Right cardiac atrium (tissue), 5 donors: Measurements from ENCODE around the gene ACSS1. TPM values are rescaled to one million over a fixed set of nuclear protein-coding genes. Genes with fewer than 3 reads are reported as not detected.

ENCODE experiments used
- ATAC-seq, 2 donors: fragments of 200-7000 bp; cut with Tn5 transposase; one replicate each; pipeline versions ENCODE4 v1.8.0 to v1.9.1; 2020; ENCODE audit warnings: moderate library complexity in 2 of 2, mild to moderate bottlenecking in 1 of 2
- DNase-seq, 3 donors: peaks; one replicate each; pipeline ENCODE4 v3.0.0-alpha.2; 2020
- H3K27ac ChIP-seq: one replicate; pipeline ENCODE4 v1.5.1; 2013; ENCODE audit warnings: mild to moderate bottlenecking, low read length, control low read depth, moderate library complexity
- H3K27me3 ChIP-seq: one replicate; pipeline ENCODE4 v1.6.1; 2013; ENCODE audit not compliant: control insufficient read depth, insufficient read depth
- H3K4me1 ChIP-seq: one replicate; pipeline ENCODE4 v1.6.1; 2013; ENCODE audit warnings: low read length; ENCODE audit not compliant: control insufficient read depth, insufficient read depth
- H3K4me3 ChIP-seq: one replicate; pipeline ENCODE4 v1.5.1; 2013; ENCODE audit warnings: low read length, control low read depth
- H3K9me3 ChIP-seq: one replicate; pipeline ENCODE4 v1.6.1; 2013; ENCODE audit warnings: low read length; ENCODE audit not compliant: control insufficient read depth
- WGBS: extraction: QIAGEN DNeasy Blood & Tissue Kit; methylation state at CpG from one replicate; pipeline ENCODE4 v1.1.7; 2013; 5-methylcytosine and 5-hydroxymethylcytosine counted together
- intact Hi-C, 4 donors: fragments of 100-400 bp; cut with DNase I; formaldehyde crosslinking; loops; one replicate each; pipeline versions ENCODE4 v1.11.0 to v1.14.0; 2022 to 2023
- polyA plus RNA-seq: library from polyadenylated mRNA; stranded (reverse); fragments of 200-250 nt; gene quantifications from one replicate; pipeline ENCODE4 v1.2.3, GENCODE V29; 2013
- total RNA-seq, 4 donors: library from RNA; stranded (reverse); fragmentation: NEBNext Ultra II Directional; extraction: Animal tissue kit (Norgen Biotek cat#: 25700); gene quantifications; one replicate each; pipeline ENCODE4 v1.2.1, GENCODE V29; 2021
- donor health status: healthy with polysubstance abuse.
- donor health status: DM: no; HTN: yes; CAD: no.
- donor health status: DM: no; HTN: no; CAD: no.
- donor health status: DM: no; HTN: yes; CAD: no; lungs with severe emphysema.
- donor health status: DM: yes; HTN: yes; CAD: no.

ACSS1 gene
- total and polyA plus RNA-seq, 5 donors: 14.8 to 61.8 (median 32.5) TPM

GRCh38 chr20:25037288-25038102, 20.4 kb downstream of the ACSS1 start:
- intact Hi-C loops: no loop called here
- H3K27ac ChIP-seq: peak overlapping the region; percentile 63
- no peaks in the 10 kb centered on the region for H3K27me3 ChIP-seq
- H3K9me3 ChIP-seq: no peaks in the 10 kb centered on the region
- no peak overlapping the region for H3K4me3 ChIP-seq
- ATAC-seq (no peak), DNase-seq (no peak)
- peaks cover 54% of the 10 kb centered on the region for H3K4me1 ChIP-seq
- 70% methylated on average over 15 of the region's 15 CpGs for WGBS

DNA sequence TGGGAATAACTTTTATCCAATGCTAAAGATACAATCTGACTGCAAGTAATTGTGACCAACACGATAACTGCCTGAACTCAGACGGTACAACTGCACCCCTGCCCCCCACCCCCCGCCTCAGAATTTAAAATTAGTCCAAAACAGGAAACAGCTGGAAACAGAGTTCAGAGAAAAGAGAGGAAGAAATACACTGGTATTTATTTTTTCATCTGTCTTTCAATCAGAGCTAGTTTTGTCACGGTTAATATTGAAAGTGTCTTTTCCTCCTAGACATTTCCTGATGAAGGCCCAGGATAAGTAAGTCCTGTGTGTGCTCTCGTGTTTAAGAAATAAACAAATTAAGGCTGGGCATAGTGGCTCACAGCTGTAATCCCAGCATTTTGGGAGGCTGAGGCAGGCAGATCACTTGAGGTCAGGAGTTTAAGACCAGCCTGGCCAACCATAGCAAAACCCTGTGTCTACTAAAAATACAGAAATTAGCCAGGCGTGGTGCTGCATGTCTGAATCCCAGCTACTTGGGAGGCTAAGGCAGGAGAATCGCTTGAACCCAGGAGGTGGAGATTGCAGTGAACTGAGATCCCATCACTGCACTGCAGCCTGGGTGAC, 21.5 kb downstream of the ACSS1 start:
- Histone ChIP-seq H3K27me3 (no peaks in the 10 kb centered on the region), H3K4me3 (no peak overlapping the region), H3K4me1 (peaks cover 51% of the 10 kb centered on the region), H3K27ac (peak overlapping the region; percentile 13), H3K9me3 (no peaks in the 10 kb centered on the region)
- peak in 1 of 3 donors; percentile 16 for DNase-seq
- no peak for ATAC-seq
- WGBS: 20% methylated on average over 7 of the region's 7 CpGs
- intact Hi-C loops: no loop called here

DNA sequence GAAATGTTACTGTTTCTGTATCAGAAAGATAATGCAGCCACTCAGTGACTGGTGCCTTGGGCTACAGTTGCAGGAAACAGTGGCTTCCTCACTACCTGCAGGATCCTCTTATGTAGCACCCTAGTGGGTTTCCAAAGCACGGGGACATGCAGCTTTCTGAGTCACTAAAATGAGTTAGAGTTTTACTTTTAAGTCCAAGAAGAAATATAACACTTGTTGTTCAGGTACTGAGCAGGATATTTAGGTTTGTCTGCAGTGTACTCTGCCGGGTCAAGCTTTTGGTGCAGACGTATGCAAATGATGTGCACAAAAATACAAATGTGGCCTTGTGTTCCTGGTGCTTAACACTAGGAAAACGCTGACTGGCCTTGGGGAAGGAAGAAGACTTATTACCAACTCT, 22.0 kb downstream of the ACSS1 start:
- H3K4me1 ChIP-seq: peaks cover 48% of the 10 kb centered on the region
- no peak overlapping the region for H3K4me3 ChIP-seq
- intact Hi-C loops: no loop called here
- no peak for ATAC-seq
- WGBS: 29% methylated on average over 4 of the region's 4 CpGs
- no peak for DNase-seq
- H3K9me3 ChIP-seq: no peaks in the 10 kb centered on the region
- peak overlapping the region; percentile 13 for H3K27ac ChIP-seq
- H3K27me3 ChIP-seq: no peaks in the 10 kb centered on the region

DNA sequence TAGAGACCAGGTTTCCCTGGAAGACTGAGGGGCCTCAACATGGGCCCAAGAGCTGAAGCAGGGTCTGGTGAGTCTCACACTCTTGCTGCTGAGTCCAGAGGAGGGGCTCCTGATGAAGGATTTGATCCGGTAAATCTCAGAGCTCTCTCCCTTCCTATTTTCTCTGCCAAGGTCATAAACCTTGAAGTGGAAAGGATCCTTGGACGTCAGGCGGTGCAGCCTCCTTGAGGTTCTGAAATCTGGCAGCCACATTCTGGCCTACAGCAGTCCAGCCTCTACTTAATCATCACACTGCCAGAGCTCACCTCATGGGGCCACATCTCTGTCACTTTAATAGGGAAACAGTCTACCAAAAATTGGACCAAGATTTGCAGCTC, 24.0 kb downstream of the ACSS1 start:
- no peaks in the 10 kb centered on the region for H3K9me3 ChIP-seq
- DNase-seq (no peak), ATAC-seq (no peak)
- WGBS: 39% methylated on average over 3 of the region's 3 CpGs
- intact Hi-C loops: no loop called here
- no peaks in the 10 kb centered on the region for H3K27me3 ChIP-seq
- no peak overlapping the region for H3K4me3 ChIP-seq
- H3K27ac ChIP-seq: peak overlapping the region; percentile 46
- peaks cover 34% of the 10 kb centered on the region for H3K4me1 ChIP-seq

GRCh38 chr20:25033265-25033923, 24.5 kb downstream of the ACSS1 start:
- DNase-seq (no peak), ATAC-seq (peak in 1 of 2 donors; percentile 44)
- intact Hi-C loops: no loop called here
- Histone ChIP-seq H3K4me1 (peaks cover 29% of the 10 kb centered on the region), H3K9me3 (no peaks in the 10 kb centered on the region), H3K27ac (peak overlapping the region; percentile 68), H3K27me3 (no peaks in the 10 kb centered on the region), H3K4me3 (no peak overlapping the region)
- 37% methylated on average over 6 of the region's 6 CpGs for WGBS

- H3K4me1 ChIP-seq: peaks cover 23% of the 10 kb centered on the region
- intact Hi-C loops: no loop called here
- H3K27me3 ChIP-seq: no peaks in the 10 kb centered on the region
- peak overlapping the region; percentile 68 for H3K27ac ChIP-seq
- 39% methylated on average over 29 of the region's 29 CpGs for WGBS
- ATAC-seq (peak; percentile 90 to 91), DNase-seq (peak; percentile 87 to 94 (median 92))
- H3K9me3 ChIP-seq: no peaks in the 10 kb centered on the region
- H3K4me3 ChIP-seq: no peak overlapping the region
These were observed 25.3 kb downstream of the ACSS1 start for GRCh38 chr20:25032478-25033264.

- DNase-seq: peak in 1 of 3 donors; percentile 62
- ATAC-seq: peak in 1 of 2 donors; percentile 35
- Histone ChIP-seq H3K27me3 (no peaks in the 10 kb centered on the region), H3K27ac (peak overlapping the region; percentile 68), H3K4me1 (peaks cover 17% of the 10 kb centered on the region), H3K9me3 (no peaks in the 10 kb centered on the region), H3K4me3 (no peak overlapping the region)
- 77% methylated on average over 16 of the region's 16 CpGs for WGBS
- intact Hi-C loops: no loop called here
These were observed 25.9 kb downstream of the ACSS1 start for GRCh38 chr20:25032065-25032477.

GRCh38 chr20:25031241-25031640, 26.7 kb downstream of the ACSS1 start:
- H3K27me3 ChIP-seq: no peaks in the 10 kb centered on the region
- intact Hi-C loops: no loop called here
- no peak overlapping the region for H3K4me3 ChIP-seq
- WGBS: 93% methylated on average over 3 of the region's 3 CpGs
- DNase-seq (no peak), ATAC-seq (no peak)
- no peak overlapping the region for H3K27ac ChIP-seq
- H3K4me1 ChIP-seq: peaks cover 14% of the 10 kb centered on the region
- H3K9me3 ChIP-seq: no peaks in the 10 kb centered on the region

DNA sequence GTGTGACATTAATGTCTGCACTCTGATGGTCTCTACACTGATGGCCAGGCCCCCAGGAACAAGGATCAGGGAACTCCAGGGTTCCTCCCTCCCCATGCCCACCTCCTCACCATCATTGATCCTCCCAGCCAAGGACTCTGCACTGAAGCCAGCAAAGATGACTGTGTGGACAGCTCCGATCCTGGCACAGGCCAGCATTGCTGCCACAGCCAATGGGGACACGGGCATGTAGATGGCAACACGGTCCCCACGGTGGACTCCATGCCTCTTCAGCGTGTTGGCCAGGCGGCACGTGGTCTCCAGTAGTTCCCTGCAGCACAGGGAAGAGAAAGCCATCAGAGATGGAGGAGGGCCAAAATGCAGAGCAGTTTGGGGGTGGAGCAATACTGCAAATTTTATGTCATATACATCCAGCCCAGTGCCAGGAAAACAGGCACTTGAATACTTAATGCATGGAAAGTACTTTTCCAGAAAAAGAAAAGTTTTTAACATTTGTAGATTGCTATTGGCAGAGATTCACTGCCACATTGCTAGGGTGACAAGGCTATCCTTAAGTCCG, 27.2 kb downstream of the ACSS1 start:
- no peak overlapping the region for H3K4me3 ChIP-seq
- ATAC-seq (no peak), DNase-seq (no peak)
- H3K27me3 ChIP-seq: no peaks in the 10 kb centered on the region
- peaks cover 16% of the 10 kb centered on the region for H3K4me1 ChIP-seq
- intact Hi-C loops: no loop called here
- H3K9me3 ChIP-seq: no peaks in the 10 kb centered on the region
- H3K27ac ChIP-seq: no peak overlapping the region
- WGBS: 89% methylated on average over 8 of the region's 8 CpGs

- no peaks in the 10 kb centered on the region for H3K9me3 ChIP-seq
- WGBS: 96% methylated on average over 5 of the region's 5 CpGs
- H3K4me3 ChIP-seq: no peak overlapping the region
- no peak for DNase-seq
- intact Hi-C loops: no loop called here
- H3K27ac ChIP-seq: no peak overlapping the region
- no peak for ATAC-seq
- peaks cover 19% of the 10 kb centered on the region for H3K4me1 ChIP-seq
- H3K27me3 ChIP-seq: no peaks in the 10 kb centered on the region
These were observed 27.8 kb downstream of the ACSS1 start for GRCh38 chr20:25030007-25030648.
